NT2/D1 (cell line): ENCODE measurements around the gene CYP2E1.
"Not testable (repeated sequence)": the region's sequence is repeated elsewhere in the genome, so short reads cannot be mapped to it uniquely, and the experiment has no call there.

Source experiments
- DNase-seq: peaks from one replicate; pipeline ENCODE4 v3.0.0-alpha.2; 2011; ENCODE audit warnings: low read depth, low spot score
- H3K27me3 ChIP-seq: 2 replicates; pipeline ENCODE4 v1.6.0; 2011; ENCODE audit warnings: mild to moderate bottlenecking; ENCODE audit not compliant: insufficient read length, insufficient read depth
- H3K36me3 ChIP-seq: 2 replicates; pipeline ENCODE4 v1.6.1; 2011; ENCODE audit warnings: mild to moderate bottlenecking, low read length, mixed read lengths; ENCODE audit not compliant: insufficient read depth, insufficient read length
- H3K4me1 ChIP-seq: 2 replicates; pipeline ENCODE4 v1.5.1; 2011; ENCODE audit not compliant: insufficient read depth, insufficient read length
- H3K4me3 ChIP-seq: 2 replicates; pipeline ENCODE4 v1.5.1; 2011; ENCODE audit warnings: low read depth; ENCODE audit not compliant: insufficient read length
- H3K9ac ChIP-seq: 2 replicates; pipeline ENCODE4 v1.6.0; 2011; ENCODE audit warnings: low read depth; ENCODE audit not compliant: insufficient read length
- H3K9me3 ChIP-seq: 2 replicates; pipeline ENCODE4 v1.5.1; 2011; ENCODE audit warnings: mild to moderate bottlenecking, low read length; ENCODE audit not compliant: insufficient read depth
- SUZ12 ChIP-seq: IDR thresholded peaks from 2 replicates; pipeline ENCODE4 v1.6.1; 2011; ENCODE audit not compliant: insufficient read length, insufficient read depth; ENCODE audit errors: extremely low read depth
- YY1 ChIP-seq: IDR thresholded peaks from 2 replicates; pipeline ENCODE4 v1.6.1; 2011; ENCODE audit not compliant: insufficient read length, insufficient read depth
- ZNF274 ChIP-seq: IDR thresholded peaks from 2 replicates; pipeline ENCODE4 v1.6.1; 2011; ENCODE audit warnings: mild to moderate bottlenecking, low read depth, low read length

The CYP2E1 gene

GRCh38 chr10:133526957-133527588 lies at the start of gene CYP2E1:
TSS of gene CYP2E1 (plus strand) at chr10:133527363. CDS start at chr10:133527396, 33 bp downstream.
- H3K27me3 ChIP-seq: peaks cover 42% of the 10 kb centered on the region
- no peaks in the 10 kb centered on the region for H3K36me3 ChIP-seq
- no peak for DNase-seq
- H3K4me1 ChIP-seq: no peaks in the 10 kb centered on the region
- peaks cover 20% of the 10 kb centered on the region for H3K9me3 ChIP-seq
- peak within 1 kb of the TSS; percentile 80 for H3K9ac ChIP-seq
- no peak for TF ChIP-seq ZNF274
- TF ChIP-seq SUZ12: no peak
- no peak for TF ChIP-seq YY1
- H3K4me3 ChIP-seq: peak within 1 kb of the TSS; percentile 71

GRCh38 chr10:133481086-133481643 lies 46.0 kb upstream of the CYP2E1 start:
- H3K27me3 ChIP-seq: no peaks in the 10 kb centered on the region
- H3K4me1 ChIP-seq: no peaks in the 10 kb centered on the region
- no peak overlapping the region for H3K9ac ChIP-seq
- H3K4me3 ChIP-seq: no peak overlapping the region
- TF ChIP-seq ZNF274 (no peak), SUZ12 (no peak), YY1 (no peak)
- peaks cover 24% of the 10 kb centered on the region; the same call in 1 of the 2 replicates for H3K9me3 ChIP-seq
- H3K36me3 ChIP-seq: no peaks in the 10 kb centered on the region
- DNase-seq: no peak

GRCh38 chr10:133481657-133482056 lies 45.5 kb upstream of the CYP2E1 start:
- Histone ChIP-seq H3K4me3 (no peak overlapping the region), H3K27me3 (no peaks in the 10 kb centered on the region), H3K4me1 (no peaks in the 10 kb centered on the region), H3K36me3 (no peaks in the 10 kb centered on the region), H3K9me3 (peaks cover 29% of the 10 kb centered on the region; the same call in 1 of the 2 replicates), H3K9ac (no peak overlapping the region)
- TF ChIP-seq SUZ12: no peak
- no peak for DNase-seq

- no peaks in the 10 kb centered on the region for H3K27me3 ChIP-seq
Observed at GRCh38 chr10:133484818-133485217, 42.3 kb upstream of the CYP2E1 start.

GRCh38 chr10:133487085-133487484 lies 40.1 kb upstream of the CYP2E1 start:
- TF ChIP-seq YY1: no peak
- no peak for TF ChIP-seq ZNF274
- no peak for TF ChIP-seq SUZ12
- Histone ChIP-seq H3K4me3 (no peak overlapping the region), H3K36me3 (no peaks in the 10 kb centered on the region), H3K27me3 (no peaks in the 10 kb centered on the region), H3K9me3 (peaks cover 47% of the 10 kb centered on the region), H3K9ac (no peak overlapping the region), H3K4me1 (peaks cover 3% of the 10 kb centered on the region)
- DNase-seq: no peak

More at GRCh38 chr10:133484818-133485217, 42.3 kb upstream of the CYP2E1 start:
- no peak overlapping the region for H3K9ac ChIP-seq
- H3K36me3 ChIP-seq: no peaks in the 10 kb centered on the region
- TF ChIP-seq SUZ12: no peak
- no peak for TF ChIP-seq ZNF274
- TF ChIP-seq YY1: no peak
- peaks cover 40% of the 10 kb centered on the region for H3K9me3 ChIP-seq
- DNase-seq: no peak
- H3K4me3 ChIP-seq: no peak overlapping the region
- peaks cover 3% of the 10 kb centered on the region for H3K4me1 ChIP-seq

GRCh38 chr10:133488354-133488753 lies 38.8 kb upstream of the CYP2E1 start:
- H3K9me3 ChIP-seq: peaks cover 48% of the 10 kb centered on the region

GRCh38 chr10:133489816-133490588 lies 37.2 kb upstream of the CYP2E1 start:
- Histone ChIP-seq H3K9me3 (peaks cover 36% of the 10 kb centered on the region), H3K27me3 (no peaks in the 10 kb centered on the region), H3K4me3 (no peak overlapping the region), H3K9ac (no peak overlapping the region), H3K36me3 (no peaks in the 10 kb centered on the region), H3K4me1 (peaks cover 3% of the 10 kb centered on the region)
- DNase-seq: no peak
- no peak for TF ChIP-seq YY1
- no peak for TF ChIP-seq ZNF274
- no peak for TF ChIP-seq SUZ12

More at GRCh38 chr10:133488354-133488753, 38.8 kb upstream of the CYP2E1 start:
- no peaks in the 10 kb centered on the region for H3K27me3 ChIP-seq
- no peak overlapping the region for H3K9ac ChIP-seq
- no peak for TF ChIP-seq SUZ12
- TF ChIP-seq ZNF274: no peak
- TF ChIP-seq YY1: no peak
- no peak overlapping the region for H3K4me3 ChIP-seq
- DNase-seq: no peak
- peaks cover 3% of the 10 kb centered on the region for H3K4me1 ChIP-seq
- H3K36me3 ChIP-seq: no peaks in the 10 kb centered on the region

GRCh38 chr10:133493562-133493961 lies 33.6 kb upstream of the CYP2E1 start:
- H3K9ac ChIP-seq, H3K4me1 ChIP-seq, H3K36me3 ChIP-seq, H3K4me3 ChIP-seq, H3K27me3 ChIP-seq, DNase-seq: not testable (repeated sequence)
- H3K9me3 ChIP-seq: peaks cover 23% of the 10 kb centered on the region

- not testable (repeated sequence) for H3K36me3 ChIP-seq, H3K27me3 ChIP-seq, DNase-seq, H3K4me3 ChIP-seq, H3K4me1 ChIP-seq, H3K9ac ChIP-seq
- peaks cover 15% of the 10 kb centered on the region for H3K9me3 ChIP-seq
Observed at GRCh38 chr10:133497363-133497762, 29.8 kb upstream of the CYP2E1 start.

- peaks cover 15% of the 10 kb centered on the region for H3K9me3 ChIP-seq
- DNase-seq: not testable (repeated sequence)
Observed at GRCh38 chr10:133499176-133499575, 28.0 kb upstream of the CYP2E1 start.

More at GRCh38 chr10:133499176-133499575, 28.0 kb upstream of the CYP2E1 start:
- not testable (repeated sequence) for H3K36me3 ChIP-seq, H3K9ac ChIP-seq, H3K4me1 ChIP-seq, H3K4me3 ChIP-seq, H3K27me3 ChIP-seq
